ENCODE measurements around the gene PPP2R3B. TPM values are rescaled to one million over a fixed set of nuclear protein-coding genes. Genes with fewer than 3 reads are reported as not detected.
"Not testable (repeated sequence)": the region's sequence is repeated elsewhere in the genome, so short reads cannot be mapped to it uniquely, and the experiment has no call there.

The PPP2R3B gene
- total RNA-seq, 1 experiment from 2014 or later, result 21.2 TPM

GRCh38 chrX:305781-306613, 80.7 kb downstream of the PPP2R3B start:
- DNase-seq (ENCODE audit: low read depth), result not testable (repeated sequence)

DNA sequence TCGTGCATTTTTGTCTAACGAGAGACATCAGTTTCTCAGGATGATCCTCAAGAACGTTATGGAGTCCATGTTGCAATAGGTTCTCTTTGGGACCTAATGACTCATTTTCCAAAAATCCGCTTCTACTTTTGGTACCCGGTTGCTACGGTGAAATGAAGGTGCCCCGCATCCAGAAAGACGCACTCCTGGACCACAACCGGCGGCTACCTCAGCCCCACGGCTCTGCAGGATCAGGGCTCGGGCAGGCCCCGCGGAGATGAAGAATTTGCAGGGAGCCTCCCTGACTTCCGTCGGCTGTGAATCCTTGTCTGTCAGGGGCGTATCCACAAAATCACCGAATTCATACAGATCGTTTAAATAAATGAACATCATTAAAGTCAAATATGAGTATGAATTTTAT, 83.7 kb downstream of the PPP2R3B start:
- DNase-seq (ENCODE audit: low read depth), result no peak

- DNase-seq (ENCODE audit: low read depth), result no peak
These were observed 86.4 kb downstream of the PPP2R3B start for GRCh38 chrX:300334-300733.

- no peak for DNase-seq (ENCODE audit: low read depth)
These were observed 87.7 kb downstream of the PPP2R3B start for GRCh38 chrX:298993-299392.

DNA sequence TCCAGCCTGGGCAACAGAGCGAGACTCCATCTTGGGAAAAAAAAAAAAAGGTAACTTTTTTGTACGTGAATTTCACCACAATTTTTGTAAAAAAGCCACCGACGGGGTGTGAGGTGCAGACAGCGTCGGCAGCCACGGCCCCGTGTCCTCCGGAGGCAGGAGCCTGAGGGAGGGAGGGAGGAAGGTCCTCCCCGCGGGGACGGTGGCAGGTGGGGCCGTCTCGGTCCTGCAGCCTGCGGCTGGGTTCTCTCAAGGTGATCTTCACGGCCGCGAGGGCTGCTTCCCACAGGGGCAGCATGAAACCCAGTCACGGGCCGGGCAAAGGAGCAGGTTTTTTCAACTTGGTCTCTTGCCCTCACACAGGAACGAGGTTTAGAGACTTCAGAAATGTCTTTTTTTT, 91.6 kb downstream of the PPP2R3B start:
- DNase-seq (ENCODE audit: low read depth), result no peak

- no peak for DNase-seq (ENCODE audit: low read depth)
These were observed 93.5 kb downstream of the PPP2R3B start for GRCh38 chrX:292900-293897.

DNA sequence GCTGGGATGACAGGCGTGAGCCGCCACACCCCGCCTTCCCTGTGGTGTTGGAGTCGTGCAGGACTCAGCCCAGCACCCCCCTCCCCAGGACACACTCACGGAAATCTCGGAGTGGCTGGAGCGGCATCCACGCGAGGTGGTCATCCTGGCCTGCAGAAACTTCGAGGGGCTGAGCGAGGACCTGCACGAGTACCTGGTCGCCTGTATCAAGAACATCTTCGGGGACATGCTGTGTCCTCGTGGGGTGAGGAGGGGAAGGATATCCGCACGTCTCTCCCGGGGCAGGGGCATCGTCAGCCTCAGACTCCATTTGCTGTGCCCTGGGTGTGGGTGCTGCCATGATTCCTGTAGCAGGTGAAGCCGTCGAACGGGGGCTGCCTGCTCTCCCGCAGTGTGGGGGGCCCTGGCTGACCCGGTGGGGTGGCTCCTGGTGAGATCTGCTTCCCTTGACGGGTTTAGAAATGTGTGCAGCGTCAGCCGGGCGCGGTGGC, 95.3 kb downstream of the PPP2R3B start:
- DNase-seq (ENCODE audit: low read depth), result no peak

- DNase-seq (ENCODE audit: low read depth), result no peak
These were observed 96.1 kb downstream of the PPP2R3B start for GRCh38 chrX:290476-291166.

DNA sequence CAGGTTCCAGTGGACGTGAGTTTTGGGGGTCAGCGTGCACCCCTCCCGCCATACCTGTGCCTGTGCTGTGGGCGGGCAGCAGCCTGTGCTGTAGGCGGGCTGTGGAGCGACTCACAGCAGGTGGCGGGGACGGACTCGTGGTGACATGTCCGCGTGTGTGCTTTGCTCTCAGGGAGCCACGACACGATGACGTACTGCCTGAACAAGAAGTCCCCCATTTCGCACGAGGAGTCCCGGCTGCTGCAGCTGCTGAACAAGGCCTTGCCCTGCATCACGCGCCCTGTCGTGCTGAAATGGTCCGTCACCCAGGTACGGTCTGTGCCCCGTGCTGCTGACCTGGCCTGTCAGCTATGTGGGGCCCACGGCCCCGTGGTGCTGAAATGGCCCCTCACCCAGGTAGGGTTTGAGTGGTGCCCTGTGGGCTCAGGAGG, 98.1 kb downstream of the PPP2R3B start:
- no peak for DNase-seq (ENCODE audit: low read depth)

GRCh38 chrX:287670-288069, 99.0 kb downstream of the PPP2R3B start:
- no peak for DNase-seq (ENCODE audit: low read depth)

- no peak for DNase-seq (ENCODE audit: low read depth)
These were observed 101.5 kb downstream of the PPP2R3B start for GRCh38 chrX:285076-285677.

Other genes starting within 250 kb of the PPP2R3B start
- 14.0 and 14.3 TPM in 2 replicates for gene PLCXD1, start 105.5 kb downstream of the PPP2R3B start, total RNA-seq (2014; rRNA removed)
- 59.2 and 65.1 TPM in 2 replicates for gene GTPBP6, start 68.1 kb downstream of the PPP2R3B start, total RNA-seq (2014; rRNA removed)
- gene SHOX, start 243.9 kb upstream of the PPP2R3B start, total RNA-seq (2014; rRNA removed), result not detected in 2 replicates